ENCODE data around the gene RUNDC1. TPM values are rescaled to one million over a fixed set of nuclear protein-coding genes. Genes with fewer than 3 reads are reported as not detected.
"Not testable (repeated sequence)": the region's sequence is repeated elsewhere in the genome, so short reads cannot be mapped to it uniquely, and the experiment has no call there.

RUNDC1 gene
- total and polyA plus RNA-seq, 2 experiments from 2014 or later: 6.1 to 11.9 TPM

DNA sequence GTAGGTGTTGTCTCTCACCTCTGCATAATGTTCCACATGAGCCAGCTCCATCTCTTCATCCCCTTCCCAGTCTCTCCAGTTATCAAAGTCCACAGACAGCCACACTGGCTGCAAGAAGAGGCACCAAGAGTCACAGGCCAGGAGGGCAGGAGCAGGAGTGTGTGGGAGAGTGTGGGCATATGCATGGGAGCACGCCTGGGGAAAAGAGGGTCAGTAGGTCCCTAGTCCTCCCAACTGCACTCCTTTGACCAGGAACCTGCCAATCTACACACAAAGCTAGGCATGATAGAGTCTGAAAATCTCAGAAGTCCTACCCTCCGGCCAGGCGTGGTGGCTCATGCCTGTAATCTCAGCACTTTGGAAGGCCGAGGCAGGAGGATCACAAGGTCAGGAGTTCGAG is 8.8 kb upstream of the RUNDC1 start (continued):
- no peak for TF ChIP-seq ZNF462 (CRISPR knock-in tag; IDR thresholded peaks at IDR 0.05)
- no peak for TF ChIP-seq JUNB (IDR thresholded peaks at IDR 0.05; ENCODE audit: unreplicated experiment)

DNA sequence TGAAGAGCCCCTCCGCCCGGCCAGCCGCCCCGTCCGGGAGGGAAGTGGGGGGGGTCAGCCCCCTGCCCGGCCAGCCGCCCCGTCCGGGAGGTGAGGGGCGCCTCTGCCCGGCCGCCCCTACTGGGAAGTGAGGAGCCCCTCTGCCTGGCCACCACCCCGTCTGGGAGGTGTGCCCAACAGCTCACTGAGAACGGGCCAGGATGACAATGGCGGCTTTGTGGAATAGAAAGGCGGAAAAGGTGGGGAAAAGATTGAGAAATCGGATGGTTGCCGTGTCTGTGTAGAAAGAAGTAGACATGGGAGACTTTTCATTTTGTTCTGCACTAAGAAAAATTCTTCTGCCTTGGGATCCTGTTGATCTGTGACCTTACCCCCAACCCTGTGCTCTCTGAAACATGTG is 7.0 kb upstream of the RUNDC1 start:
- H3K27ac Mint-ChIP-seq; H3K4me3 ChIP-seq; ATAC-seq; H3K36me3 ChIP-seq (ENCODE audit: insufficient read depth); DNase-seq (ENCODE audit: low spot score); H3K27me3 Mint-ChIP-seq (ENCODE audit: insufficient read depth, low read depth, poor library complexity); H3K36me3 Mint-ChIP-seq (ENCODE audit: low read depth); H3K27ac ChIP-seq (ENCODE audit: low read depth); H4K20me1 ChIP-seq (replicated peaks; ENCODE audit: insufficient read depth); H3K4me3 Mint-ChIP-seq; H3F3A ChIP-seq (replicated peaks; ENCODE audit: low read depth); H3K9me2 ChIP-seq (ENCODE audit: insufficient read depth); H3K4me1 ChIP-seq (ENCODE audit: insufficient read depth); H3K4me2 ChIP-seq; H3K9me3 Mint-ChIP-seq; H3K27me3 ChIP-seq (ENCODE audit: insufficient read depth); H3K4me1 Mint-ChIP-seq; H2AFZ ChIP-seq; H3K79me2 ChIP-seq (replicated peaks; ENCODE audit: insufficient read depth): not testable (repeated sequence)

DNA sequence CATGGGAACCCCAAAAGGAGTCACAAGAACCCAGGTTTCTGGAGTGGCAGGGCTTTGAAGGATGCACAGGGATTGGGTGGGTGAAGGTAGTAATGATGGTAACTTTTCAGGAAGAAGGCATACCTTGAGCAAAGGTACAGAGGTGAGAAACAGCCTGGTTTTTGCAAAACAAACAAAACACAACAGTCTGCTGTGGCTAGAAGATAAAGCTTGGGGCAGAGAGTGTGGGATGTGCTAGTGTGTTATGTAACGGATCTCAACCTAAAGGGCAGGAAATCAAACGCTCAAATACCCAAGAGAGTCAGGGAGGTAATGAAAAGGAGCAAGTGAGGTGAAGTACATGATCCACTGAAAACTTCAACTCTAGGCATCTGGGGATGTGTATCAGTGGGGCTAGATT is 5.1 kb upstream of the RUNDC1 start:
- Histone ChIP-seq H4K20me1 (replicated peaks; ENCODE audit: insufficient read depth) (no peaks in the 10 kb centered on the region), H3K79me2 (replicated peaks; ENCODE audit: insufficient read depth) (no peaks in the 10 kb centered on the region), H3K27me3 (ENCODE audit: insufficient read depth) (no peaks in the 10 kb centered on the region), H3K4me2 (no peak overlapping the region), H3F3A (replicated peaks; ENCODE audit: low read depth) (peaks cover 9% of the 10 kb centered on the region; the same call in 1 of the 2 replicates), H2AFZ (no peak overlapping the region), H3K4me1 (ENCODE audit: insufficient read depth) (peaks cover 10% of the 10 kb centered on the region; the same call in 1 of the 2 replicates), H3K36me3 (ENCODE audit: insufficient read depth) (no peaks in the 10 kb centered on the region), H3K27ac (ENCODE audit: low read depth) (no peak overlapping the region), H3K9me2 (ENCODE audit: insufficient read depth) (no peaks in the 10 kb centered on the region; the same call in 1 of the 2 replicates), H3K4me3 (no peak overlapping the region)
- no peak for DNase-seq (ENCODE audit: low spot score)
- Mint-ChIP-seq H3K27ac (no peak overlapping the region), H3K4me1 (peaks cover 7% of the 10 kb centered on the region; the same call in 2 of the 3 replicates), H3K27me3 (ENCODE audit: insufficient read depth, low read depth, poor library complexity) (peaks cover 7% of the 10 kb centered on the region), H3K9me3 (peaks cover 7% of the 10 kb centered on the region; the same call in 2 of the 3 replicates), H3K4me3 (no peak overlapping the region), H3K36me3 (ENCODE audit: low read depth) (peaks cover 5% of the 10 kb centered on the region; the same call in 2 of the 3 replicates)
- ATAC-seq: no peak
- TF ChIP-seq JUNB (IDR thresholded peaks at IDR 0.05; ENCODE audit: unreplicated experiment): no peak
- no peak for TF ChIP-seq CTCF (conservative IDR thresholded peaks at IDR 0.05; ENCODE audit: low read depth in 2 of 2)

All from GM23338 (cell line).